Measurements from ENCODE around the gene APPL1.

DNA sequence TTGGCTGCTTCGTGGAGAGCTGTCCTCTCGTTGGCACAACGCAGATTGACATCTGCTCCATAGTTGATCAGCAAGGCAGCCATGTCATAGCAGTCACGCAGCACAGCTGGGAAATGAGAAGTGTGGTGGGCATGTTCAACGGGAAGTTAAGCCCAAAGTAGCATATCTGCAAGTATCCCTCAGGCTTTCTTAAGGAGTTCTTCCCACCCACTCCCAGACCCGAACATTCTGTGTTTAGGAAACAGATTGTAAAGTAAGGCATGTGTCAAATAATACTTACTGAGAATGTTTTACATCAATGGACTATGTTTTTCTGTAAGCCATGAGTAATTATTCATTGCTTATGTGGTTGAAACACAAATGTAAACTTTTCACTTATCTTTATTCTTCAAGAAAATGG, 55.8 kb downstream of the APPL1 start:
- TF ChIP-seq, protein P1, sequence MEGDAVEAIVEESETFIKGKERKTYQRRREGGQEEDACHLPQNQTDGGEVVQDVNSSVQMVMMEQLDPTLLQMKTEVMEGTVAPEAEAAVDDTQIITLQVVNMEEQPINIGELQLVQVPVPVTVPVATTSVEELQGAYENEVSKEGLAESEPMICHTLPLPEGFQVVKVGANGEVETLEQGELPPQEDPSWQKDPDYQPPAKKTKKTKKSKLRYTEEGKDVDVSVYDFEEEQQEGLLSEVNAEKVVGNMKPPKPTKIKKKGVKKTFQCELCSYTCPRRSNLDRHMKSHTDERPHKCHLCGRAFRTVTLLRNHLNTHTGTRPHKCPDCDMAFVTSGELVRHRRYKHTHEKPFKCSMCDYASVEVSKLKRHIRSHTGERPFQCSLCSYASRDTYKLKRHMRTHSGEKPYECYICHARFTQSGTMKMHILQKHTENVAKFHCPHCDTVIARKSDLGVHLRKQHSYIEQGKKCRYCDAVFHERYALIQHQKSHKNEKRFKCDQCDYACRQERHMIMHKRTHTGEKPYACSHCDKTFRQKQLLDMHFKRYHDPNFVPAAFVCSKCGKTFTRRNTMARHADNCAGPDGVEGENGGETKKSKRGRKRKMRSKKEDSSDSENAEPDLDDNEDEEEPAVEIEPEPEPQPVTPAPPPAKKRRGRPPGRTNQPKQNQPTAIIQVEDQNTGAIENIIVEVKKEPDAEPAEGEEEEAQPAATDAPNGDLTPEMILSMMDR (IDR thresholded peaks at IDR 0.05 in 4 of 5, conservative IDR thresholded peaks at IDR 0.05 in 1 of 5): no peak
- no peak for TF ChIP-seq POLR2A (IDR thresholded peaks at IDR 0.05)

All from gastrocnemius medialis (tissue), 4 donors.